Measurements from ENCODE around the gene ARHGAP8.

Gene ARHGAP8

DNA sequence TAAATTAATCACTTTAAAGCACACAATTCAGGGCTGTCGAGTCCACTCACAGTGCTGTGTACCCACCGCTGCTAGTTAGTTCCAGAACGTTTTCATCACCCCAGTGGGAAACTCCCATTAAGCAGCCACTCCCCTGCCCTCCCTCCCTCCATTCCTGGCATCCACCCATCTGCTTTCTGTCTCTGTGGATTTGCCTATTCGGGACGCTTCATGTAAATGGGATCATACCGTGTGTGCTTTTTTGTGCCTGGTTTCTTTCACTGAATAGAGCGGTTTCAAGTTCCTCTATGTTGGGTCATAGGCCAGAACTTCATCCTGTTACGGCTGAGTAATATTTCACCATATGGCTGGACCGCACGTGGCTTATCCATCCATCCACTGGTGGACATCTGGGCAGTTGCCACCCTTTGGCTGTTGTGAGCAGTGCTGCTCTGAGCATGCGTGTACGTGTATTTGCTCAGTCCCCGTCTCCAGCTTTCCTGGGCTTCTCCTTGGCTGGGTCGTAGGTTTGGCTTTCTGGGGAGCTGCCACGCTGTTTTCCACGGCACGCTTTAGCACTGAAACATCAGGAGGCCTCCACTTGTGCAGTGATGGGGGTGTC, 30.1 kb downstream of the ARHGAP8 start:
- H3K4me3 ChIP-seq (replicated peaks; ENCODE audit: insufficient read depth, low read length): no peak overlapping the region
- DNase-seq (ENCODE audit: low read depth in 1 of 2, low spot score in 1 of 2): no peak
- TF ChIP-seq SPI1 (IDR thresholded peaks at IDR 0.05; ENCODE audit: borderline replicate concordance, low read depth): no peak
- no peak for TF ChIP-seq GABPA (IDR thresholded peaks at IDR 0.05; ENCODE audit: low read depth)
- TF ChIP-seq POLR2AphosphoS5 (IDR thresholded peaks at IDR 0.05; ENCODE audit: low read depth): no peak
- TF ChIP-seq, protein P1, sequence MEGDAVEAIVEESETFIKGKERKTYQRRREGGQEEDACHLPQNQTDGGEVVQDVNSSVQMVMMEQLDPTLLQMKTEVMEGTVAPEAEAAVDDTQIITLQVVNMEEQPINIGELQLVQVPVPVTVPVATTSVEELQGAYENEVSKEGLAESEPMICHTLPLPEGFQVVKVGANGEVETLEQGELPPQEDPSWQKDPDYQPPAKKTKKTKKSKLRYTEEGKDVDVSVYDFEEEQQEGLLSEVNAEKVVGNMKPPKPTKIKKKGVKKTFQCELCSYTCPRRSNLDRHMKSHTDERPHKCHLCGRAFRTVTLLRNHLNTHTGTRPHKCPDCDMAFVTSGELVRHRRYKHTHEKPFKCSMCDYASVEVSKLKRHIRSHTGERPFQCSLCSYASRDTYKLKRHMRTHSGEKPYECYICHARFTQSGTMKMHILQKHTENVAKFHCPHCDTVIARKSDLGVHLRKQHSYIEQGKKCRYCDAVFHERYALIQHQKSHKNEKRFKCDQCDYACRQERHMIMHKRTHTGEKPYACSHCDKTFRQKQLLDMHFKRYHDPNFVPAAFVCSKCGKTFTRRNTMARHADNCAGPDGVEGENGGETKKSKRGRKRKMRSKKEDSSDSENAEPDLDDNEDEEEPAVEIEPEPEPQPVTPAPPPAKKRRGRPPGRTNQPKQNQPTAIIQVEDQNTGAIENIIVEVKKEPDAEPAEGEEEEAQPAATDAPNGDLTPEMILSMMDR (IDR thresholded peaks at IDR 0.05; ENCODE audit: insufficient read depth, low read length): no peak
- TF ChIP-seq, protein P2, sequence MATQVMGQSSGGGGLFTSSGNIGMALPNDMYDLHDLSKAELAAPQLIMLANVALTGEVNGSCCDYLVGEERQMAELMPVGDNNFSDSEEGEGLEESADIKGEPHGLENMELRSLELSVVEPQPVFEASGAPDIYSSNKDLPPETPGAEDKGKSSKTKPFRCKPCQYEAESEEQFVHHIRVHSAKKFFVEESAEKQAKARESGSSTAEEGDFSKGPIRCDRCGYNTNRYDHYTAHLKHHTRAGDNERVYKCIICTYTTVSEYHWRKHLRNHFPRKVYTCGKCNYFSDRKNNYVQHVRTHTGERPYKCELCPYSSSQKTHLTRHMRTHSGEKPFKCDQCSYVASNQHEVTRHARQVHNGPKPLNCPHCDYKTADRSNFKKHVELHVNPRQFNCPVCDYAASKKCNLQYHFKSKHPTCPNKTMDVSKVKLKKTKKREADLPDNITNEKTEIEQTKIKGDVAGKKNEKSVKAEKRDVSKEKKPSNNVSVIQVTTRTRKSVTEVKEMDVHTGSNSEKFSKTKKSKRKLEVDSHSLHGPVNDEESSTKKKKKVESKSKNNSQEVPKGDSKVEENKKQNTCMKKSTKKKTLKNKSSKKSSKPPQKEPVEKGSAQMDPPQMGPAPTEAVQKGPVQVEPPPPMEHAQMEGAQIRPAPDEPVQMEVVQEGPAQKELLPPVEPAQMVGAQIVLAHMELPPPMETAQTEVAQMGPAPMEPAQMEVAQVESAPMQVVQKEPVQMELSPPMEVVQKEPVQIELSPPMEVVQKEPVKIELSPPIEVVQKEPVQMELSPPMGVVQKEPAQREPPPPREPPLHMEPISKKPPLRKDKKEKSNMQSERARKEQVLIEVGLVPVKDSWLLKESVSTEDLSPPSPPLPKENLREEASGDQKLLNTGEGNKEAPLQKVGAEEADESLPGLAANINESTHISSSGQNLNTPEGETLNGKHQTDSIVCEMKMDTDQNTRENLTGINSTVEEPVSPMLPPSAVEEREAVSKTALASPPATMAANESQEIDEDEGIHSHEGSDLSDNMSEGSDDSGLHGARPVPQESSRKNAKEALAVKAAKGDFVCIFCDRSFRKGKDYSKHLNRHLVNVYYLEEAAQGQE (IDR thresholded peaks at IDR 0.05; ENCODE audit: insufficient replicate concordance, low read depth): no peak
- no peaks in the 10 kb centered on the region for H3K27me3 ChIP-seq (ENCODE audit: insufficient read depth, poor library complexity, severe bottlenecking)
- H3K27ac ChIP-seq (replicated peaks): no peak overlapping the region

DNA sequence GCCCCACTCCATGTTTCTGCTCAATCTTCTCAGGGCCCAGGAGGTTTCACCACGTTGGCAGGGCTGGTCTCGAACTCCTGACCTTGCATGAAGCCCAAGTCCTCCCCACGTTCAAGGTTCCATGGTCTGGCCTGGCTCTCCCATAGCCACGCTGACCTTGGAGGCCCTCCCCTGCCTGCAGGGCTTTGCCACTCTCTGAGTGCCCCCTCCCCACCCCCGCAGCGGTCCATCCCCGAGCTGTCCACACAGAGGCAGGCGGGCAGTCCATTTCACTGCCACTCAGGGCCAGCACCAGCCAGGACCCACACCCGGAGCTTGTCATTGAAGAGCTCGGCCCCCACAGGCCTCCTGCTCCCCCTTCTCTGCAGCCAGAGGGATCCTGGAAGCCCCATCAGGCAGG, 30.7 kb downstream of the ARHGAP8 start:
- Histone ChIP-seq H3K4me3 (replicated peaks; ENCODE audit: insufficient read depth, low read length) (no peak overlapping the region), H3K27ac (replicated peaks) (no peak overlapping the region), H3K27me3 (ENCODE audit: insufficient read depth, poor library complexity, severe bottlenecking) (no peaks in the 10 kb centered on the region)
- TF ChIP-seq, protein P1 (IDR thresholded peaks at IDR 0.05; ENCODE audit: insufficient read depth, low read length): no peak
- TF ChIP-seq POLR2AphosphoS5 (IDR thresholded peaks at IDR 0.05; ENCODE audit: low read depth) (no peak), SPI1 (IDR thresholded peaks at IDR 0.05; ENCODE audit: borderline replicate concordance, low read depth) (no peak), GABPA (IDR thresholded peaks at IDR 0.05; ENCODE audit: low read depth) (no peak)
- TF ChIP-seq, protein P2 (IDR thresholded peaks at IDR 0.05; ENCODE audit: insufficient replicate concordance, low read depth): no peak
- DNase-seq (ENCODE audit: low read depth in 1 of 2, low spot score in 1 of 2): no peak

DNA sequence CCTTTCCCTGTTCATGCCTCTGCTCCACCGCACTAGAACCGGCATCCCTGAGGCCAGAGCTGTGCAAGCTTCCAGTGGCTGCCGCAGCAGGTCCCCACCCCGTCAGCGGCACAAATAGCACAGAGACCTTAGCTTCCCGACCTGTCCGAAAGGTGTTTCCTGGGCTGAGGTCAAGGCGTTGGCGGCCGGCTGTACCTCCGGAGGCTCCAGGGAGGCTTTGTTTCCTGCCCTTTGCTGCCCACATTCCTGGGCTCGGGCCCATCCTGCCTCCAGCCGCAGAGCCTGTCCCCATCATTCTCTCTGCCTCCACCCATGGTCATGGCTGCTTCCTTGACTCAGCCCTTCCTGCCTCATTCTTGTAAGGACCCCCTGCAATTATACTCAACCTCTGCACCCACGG, 31.2 kb downstream of the ARHGAP8 start:
- DNase-seq (ENCODE audit: low read depth in 1 of 2, low spot score in 1 of 2): no peak

More for the DNA sequence above, 31.2 kb downstream of the ARHGAP8 start:
- Histone ChIP-seq H3K4me3 (replicated peaks; ENCODE audit: insufficient read depth, low read length) (no peak overlapping the region), H3K27ac (replicated peaks) (no peak overlapping the region), H3K27me3 (ENCODE audit: insufficient read depth, poor library complexity, severe bottlenecking) (no peaks in the 10 kb centered on the region)
- no peak for TF ChIP-seq SPI1 (IDR thresholded peaks at IDR 0.05; ENCODE audit: borderline replicate concordance, low read depth)
- no peak for TF ChIP-seq GABPA (IDR thresholded peaks at IDR 0.05; ENCODE audit: low read depth)
- TF ChIP-seq, protein P1 (IDR thresholded peaks at IDR 0.05; ENCODE audit: insufficient read depth, low read length): no peak
- TF ChIP-seq POLR2AphosphoS5 (IDR thresholded peaks at IDR 0.05; ENCODE audit: low read depth): no peak
- TF ChIP-seq, protein P2 (IDR thresholded peaks at IDR 0.05; ENCODE audit: insufficient replicate concordance, low read depth): no peak

All from HL-60 (cell line).